ELF-1 (cell line): ENCODE data around the gene UQCC2.

Source experiments
- DNase-seq: peaks from one replicate; pipeline ENCODE4 v3.0.0-alpha.2; 2016; ENCODE audit warnings: low read depth, low spot score

Gene UQCC2

DNA sequence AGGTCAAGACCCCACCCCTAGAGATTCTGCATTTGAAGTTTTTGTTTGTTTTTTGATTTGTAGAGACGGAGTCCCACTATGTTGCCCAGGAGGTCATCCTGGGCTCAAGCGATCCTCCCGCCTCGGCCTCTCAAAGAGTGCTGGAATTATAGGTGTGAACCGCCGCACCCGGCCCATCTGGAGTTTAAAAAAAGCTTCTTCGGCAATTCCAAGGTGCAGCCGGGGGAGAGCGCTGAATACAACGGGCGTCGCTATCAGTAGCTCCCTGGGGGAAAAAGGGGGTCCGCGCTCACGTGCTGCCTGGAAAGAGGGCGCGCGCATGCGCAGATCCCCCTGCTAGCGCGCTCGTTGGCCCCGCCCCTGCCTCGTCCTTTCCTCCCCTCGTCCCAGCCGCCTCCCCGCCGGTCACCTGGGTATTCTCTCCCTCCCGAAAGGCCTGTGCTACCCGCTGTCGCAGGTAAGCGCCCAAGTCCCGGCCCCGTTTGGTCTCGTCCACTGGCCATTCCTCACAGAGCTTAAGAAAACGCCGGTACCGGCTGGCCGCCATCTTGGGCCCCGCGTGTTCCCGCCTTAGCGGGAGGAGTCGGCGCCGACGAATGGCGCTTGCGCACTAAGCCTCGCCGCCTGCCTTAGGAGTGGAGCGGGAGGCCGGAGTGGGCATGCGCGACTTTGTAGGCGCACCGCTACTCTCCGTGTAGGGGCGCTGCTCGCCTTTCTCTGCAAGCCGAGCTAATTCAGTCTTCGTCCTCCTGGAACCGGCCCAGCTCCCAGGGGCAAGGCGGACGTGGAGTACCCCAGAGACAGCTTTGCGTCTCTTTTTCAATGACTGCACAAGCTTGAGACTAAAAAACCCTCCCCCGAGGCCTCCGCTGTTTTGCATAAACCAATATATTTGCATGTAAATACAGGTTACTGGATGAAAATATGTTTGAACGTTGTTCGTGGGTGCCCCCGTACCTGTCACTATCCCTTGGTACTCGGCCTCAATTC lies at the start of gene UQCC2:
Gene UQCC2 (minus strand): TSS at position 561 of the 990 bp plus-strand sequence. CDS start 14 bp downstream, at position 547.
- peak; percentile 97 for DNase-seq

DNA sequence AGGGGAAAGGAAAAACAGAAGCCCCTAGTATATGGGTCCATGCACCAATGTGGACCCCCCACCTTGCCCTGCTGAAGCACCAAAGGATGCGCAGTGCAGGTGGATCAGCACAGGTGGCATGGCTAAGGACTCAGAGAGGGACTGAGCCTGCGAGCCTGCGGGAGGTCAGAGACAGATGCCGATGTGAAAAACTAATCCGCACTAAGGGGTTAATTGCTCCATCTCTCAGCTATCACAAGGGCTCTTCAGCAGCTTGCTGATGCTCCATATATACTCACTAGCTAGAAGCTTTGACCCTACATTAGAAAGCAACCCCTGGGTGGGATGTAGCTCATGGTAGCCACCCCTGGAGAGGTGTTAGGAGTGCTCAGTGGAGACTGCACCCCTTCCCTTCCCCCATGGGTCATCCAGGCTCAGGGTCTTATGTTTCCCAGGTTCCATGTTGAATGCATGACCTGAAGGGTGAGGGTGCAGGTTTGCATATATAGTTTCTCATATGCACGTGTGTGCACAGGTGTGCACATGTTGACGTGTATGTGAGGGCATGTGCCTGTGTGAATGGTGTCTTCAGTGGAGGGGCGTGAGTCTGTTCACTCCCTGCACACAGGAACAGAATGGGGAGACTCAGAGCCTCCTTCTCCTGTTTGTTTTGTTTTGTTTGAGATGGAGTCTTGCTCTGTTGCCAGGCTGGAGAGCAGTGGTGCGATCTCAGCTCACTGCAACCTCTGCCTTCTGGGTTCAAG lies 48.6 kb upstream of the UQCC2 start:
- DNase-seq, result no peak

DNA sequence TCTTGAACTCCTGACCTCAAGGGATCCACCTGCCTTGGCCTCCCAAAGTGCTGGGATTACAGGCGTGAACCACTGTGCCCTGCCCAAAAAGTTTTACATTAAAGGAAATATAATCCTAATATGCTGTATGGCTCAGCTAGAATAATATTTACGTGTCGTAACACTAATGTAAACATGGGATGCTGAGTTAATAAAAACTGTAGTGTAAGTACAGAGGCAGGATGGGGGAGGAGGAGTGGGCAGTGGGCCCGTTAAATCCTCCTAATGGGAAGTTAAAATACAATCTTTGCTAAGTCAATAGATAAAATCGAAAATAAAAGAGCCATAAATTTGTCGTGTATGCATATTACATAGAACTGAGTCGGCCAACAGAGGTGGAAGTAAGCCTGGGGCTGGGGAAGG lies 47.3 kb upstream of the UQCC2 start:
- no peak for DNase-seq

DNA sequence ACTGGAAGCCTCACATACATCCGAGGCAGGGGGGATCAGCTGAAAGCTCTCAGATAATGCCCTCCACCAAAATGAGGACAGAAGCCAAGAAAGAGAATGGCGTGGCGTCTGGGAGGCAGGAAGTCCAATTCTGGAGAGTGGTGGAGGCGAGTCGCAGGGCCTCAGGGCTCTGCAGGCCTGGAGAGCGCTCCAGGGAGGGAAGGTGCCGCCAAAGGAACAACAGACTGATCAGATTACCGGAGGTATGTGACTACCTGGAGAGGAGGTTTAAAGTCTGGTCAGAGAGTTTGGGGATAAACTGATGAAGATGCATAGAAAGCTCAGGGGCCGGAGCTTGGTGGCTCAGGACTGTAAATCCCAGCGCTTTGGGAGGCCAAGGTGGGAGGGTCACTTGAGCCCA lies 46.4 kb upstream of the UQCC2 start:
- peak; percentile 76 for DNase-seq

DNA sequence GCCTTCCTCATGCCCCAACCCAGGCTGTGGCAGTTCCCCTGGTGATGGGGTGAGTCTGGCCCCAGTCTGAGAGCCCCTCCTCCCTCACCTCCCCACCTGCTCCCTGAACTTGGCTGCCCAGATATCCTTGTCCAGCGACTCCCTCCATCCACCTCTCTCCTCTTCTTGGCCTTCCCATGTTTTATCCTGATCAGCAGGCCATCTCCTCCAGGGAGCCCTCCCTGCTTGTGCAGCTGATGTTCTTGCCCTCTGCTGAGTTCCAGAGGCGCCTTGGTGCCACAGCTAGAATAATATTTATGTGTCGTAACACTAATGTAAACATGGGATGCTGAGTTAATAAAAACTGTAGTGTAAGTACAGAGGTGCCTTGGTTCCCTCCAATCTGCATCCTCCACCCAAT lies 45.6 kb upstream of the UQCC2 start:
- DNase-seq, result no peak

DNA sequence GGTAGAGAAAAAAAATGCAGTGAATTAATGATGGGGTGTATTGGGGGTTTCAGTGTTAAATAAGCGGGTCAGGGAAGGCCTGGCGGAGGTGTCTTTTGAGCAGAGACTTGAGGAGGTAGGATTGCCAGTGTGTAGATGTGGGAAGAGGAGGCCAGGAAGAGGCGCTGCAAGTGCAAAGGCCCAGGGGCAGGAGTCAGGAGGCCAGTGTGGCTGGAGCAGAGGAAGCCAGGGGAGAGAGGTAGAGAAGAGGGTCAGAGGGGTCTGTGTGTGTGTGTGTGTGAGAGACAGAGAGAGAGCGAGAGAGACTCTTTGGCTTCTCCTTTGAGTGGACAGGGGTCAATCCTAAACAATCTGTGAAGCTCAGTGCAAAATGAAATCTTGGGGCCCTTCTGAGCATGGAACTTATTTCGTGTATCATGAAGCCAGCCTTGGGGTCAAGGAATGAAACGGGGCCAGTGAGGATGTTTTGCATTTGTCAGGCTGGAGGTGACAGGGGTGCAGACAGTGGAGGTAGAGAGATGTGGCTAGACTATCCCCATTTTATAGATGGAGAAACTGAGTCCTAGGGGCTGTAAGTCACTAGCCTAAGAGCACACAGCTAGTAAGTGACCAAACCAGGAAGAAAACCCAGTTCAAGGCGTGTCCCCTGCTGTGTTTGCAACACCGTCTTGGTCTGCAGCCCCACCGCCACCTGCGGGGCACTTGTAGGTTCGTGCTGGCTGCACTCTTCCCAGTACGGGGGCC lies 44.9 kb upstream of the UQCC2 start:
- DNase-seq, result no peak

DNA sequence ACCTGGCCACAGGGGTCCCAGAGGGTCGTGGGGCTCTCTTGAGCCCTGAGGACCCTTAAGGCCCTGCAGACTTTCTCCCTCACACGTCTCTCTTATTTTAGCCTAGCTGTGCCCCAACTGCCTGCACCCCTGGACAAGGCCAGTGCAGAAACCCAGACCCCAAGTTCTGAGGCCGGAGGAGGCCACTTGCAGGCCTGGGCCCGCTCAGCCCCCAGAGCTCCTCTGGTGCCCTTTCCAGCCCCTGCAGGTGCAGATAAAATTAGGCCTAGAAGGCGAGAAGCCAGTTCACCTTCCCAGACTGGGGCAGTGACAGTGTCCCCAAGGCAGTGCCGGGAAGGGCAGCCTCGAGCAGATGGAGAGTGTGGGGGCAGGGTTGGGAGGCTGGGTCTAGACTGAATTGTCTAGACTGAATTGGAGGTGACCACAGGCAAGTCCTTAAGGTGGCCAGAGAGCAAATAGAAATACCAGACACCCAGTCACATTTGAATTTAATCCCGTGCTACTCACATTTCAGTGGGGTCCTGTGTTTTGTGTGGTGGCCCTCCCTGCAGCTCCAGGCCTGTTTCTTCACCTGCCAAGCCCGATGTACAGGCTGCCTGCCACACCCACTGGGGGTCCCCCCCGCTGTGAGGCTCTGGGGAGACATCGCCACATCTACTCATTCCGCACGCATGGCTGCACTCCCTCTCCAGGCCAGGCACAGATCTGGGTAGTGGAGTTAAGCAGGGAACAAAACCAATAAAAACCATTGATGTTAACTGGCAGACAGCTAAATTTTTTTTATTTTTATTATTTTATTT lies 43.8 kb upstream of the UQCC2 start:
- DNase-seq, result no peak

DNA sequence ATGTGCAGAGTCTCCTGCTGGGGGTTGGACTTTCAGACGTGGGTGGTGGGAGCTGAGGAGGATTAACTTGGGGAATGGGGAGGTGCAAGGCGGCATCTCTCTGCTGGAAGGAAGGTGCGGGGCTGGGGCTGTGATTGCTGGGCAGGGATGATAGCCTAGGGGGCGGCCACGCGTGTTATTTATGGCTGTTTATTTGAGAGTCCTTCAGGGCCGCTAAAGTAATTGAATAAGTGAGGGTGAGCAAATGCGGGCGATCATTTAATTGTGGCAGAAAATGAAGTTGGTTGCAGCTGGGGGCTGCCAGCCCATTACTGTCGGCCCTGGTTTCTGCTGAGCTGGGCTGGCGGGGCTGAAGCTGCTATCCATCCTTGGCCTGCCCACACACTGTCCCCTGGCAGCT lies 42.7 kb upstream of the UQCC2 start:
- DNase-seq, result no peak

DNA sequence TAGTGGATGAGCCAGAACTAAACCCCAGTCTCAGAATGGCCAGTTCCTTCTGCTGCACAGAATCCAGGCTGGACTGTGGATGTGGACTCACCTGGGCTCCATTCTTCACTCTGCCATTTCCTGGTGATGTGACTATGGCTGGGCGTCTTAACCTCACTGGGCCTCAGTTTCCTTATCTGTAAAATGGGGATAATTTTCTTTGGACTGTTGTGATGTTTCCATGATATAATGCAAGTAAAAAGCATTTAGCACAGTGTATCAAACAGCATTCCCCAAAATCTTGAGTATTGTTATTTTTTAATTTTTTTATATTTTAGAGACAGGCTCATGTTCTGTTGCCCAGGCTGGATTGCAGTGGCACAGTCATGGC lies 41.1 kb upstream of the UQCC2 start:
- DNase-seq, result no peak

DNA sequence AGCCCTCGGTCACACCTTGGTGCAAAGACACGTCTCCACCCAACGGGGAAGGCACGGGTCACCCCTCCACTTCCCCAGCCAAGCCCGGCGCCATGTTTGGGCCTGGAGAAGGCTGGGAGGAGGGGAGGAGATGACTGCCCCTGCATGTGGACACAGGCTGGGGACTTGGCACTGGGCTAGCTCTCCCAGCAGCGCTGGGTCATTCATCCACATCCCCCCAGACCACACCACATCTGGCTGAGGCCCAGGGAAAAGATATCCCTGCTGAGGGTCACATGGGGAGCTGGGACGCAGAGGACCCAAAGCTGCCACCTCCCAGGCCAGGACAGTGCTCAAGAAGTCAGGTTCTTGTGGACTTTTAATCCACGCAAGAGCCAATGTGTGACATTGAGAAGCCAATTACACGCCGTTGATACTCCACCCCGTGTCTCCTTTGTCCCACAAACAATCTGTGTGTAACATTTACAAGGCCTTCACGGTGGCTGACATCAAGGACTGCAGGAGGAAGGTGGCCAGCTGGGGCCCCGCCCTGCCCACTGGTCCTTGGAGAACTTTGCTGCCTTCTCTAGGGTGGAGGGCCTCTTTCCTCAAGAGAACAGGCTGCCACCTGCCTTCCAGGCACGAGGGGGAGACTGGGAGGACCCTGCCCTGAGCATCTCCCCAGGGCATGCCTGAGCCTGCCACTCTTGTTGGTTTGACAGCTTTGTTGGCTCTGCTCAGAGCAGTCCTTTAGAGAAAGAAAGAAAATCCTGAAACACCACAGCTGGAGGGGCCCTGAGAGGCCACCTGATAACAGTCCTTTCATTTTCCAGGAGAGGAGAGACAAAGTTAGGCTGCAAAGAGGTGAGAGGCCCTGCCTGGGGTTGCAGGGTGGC lies 40.5 kb upstream of the UQCC2 start:
- peak; percentile 73 for DNase-seq

DNA sequence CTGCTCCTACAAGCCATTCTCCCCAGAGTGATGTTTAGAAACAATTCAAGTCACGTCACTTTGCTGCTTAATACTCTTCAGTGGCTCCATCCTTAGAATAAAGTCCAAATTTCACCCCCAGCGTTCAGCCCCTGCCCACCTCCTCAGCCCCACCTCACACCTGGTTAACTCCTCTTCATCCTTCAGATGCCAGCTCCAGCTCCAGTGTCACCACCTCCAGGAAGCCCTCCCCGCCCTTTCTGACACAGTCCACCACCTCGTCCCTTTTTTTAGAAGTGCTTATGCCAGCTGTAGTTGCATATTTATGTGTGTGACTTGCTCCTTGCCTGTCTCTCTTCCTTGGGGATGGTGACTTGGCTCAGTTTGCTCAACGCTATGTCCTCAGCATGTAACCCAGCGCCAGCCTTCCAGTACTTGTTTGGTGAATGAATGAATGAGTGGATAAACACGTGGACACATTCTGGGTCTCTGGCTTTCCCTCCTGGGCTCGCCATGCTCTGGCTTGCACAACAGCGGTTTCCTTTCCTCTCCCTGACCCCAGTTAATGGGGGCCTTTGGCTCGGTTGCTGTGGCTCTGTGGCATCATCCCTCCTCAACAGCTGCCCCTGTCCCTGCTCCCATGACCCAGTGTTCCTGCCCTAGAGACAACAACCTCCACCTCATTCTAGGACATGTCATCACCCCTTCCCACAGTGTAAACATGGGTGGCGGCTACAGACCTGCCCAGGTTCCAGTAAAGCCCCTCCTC lies 38.9 kb upstream of the UQCC2 start:
- DNase-seq, result no peak

DNA sequence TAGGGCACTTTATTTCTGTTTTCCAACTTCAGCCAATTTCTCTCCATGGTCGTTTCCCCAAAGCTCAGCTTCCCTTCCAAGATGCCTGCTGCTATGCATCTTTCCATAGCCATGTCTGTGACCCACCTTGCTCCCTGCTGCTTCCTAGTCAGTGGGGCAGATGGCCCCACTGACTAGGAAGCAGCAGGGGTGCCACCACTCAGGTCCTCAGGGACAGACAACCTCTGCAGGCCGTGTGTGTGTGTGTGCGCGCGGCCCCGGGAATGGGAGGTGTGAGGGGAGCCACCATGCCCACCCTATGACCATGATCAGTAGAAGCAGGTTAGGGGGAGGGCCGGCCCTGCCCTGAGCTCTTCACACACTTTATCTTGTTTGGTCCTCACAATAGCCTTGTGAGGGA lies 37.9 kb upstream of the UQCC2 start:
- DNase-seq, result no peak

DNA sequence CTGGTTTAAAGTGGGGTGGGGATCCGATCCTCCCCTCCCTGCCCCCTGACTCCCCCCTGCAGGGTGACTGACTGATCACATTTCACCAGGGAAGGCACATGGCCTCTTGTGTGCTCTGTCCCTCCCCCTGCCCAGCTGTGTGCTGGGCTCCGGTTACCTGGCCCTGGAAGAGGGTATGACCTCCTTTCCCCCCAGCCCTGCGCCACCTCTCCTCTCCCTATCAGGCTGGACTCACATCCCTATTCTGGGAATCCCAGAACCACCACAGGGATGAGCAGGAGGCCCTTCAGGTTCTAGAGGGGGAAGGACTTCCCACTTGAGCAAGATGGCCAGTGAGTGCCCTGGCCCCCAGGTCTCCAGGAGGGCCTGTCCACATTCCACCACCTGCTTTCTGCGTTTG lies 37.3 kb upstream of the UQCC2 start:
- DNase-seq, result no peak

DNA sequence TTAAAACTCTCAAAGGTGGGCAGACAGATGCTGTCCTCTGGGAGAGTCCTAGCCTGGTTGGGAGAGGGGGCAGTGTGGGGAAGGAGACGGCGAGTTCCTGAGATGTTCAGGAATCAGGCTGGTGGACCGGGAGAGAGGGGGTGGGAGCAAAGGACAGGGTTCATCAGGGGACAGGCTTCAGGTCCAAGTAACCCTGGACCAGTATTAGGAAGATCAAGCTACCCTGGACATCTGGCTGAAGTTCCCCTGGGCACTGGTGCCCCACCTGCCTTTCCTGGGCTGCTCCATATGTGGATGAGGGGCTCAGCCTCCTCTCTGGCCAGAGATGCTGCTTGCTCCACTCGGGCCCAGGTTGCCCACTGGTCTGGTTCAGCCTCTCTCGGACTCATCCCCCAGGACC lies 36.3 kb upstream of the UQCC2 start:
- DNase-seq, result no peak

DNA sequence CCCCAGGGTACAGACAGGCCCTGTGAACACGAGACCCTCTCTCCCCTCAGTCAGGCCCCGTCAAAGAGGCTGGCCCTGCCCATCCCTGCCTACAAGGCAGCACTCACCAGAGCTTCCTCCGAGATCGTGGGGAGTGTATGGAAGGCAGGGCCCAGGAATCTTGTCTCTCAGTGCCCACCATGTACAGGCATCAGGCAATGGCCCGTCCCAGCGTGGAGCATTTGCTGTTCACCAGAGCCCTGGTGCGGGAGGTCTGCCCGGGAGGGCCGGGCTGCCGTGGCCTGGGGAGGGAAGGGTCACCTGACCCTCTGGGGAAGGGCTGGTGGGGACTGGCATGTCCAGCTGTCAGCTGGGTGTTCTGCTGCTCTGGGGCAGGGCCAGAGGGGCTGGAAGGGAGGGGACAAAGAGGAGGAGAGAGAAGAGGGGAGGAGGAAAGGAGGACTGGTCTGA lies 35.2 kb upstream of the UQCC2 start, which contains the start of gene IP6K3:
Gene IP6K3 (minus strand): TSS at position 255 of the 450 bp plus-strand sequence. CDS start 11,429 bp downstream, outside the sequence.
- DNase-seq, result peak; percentile 66

DNA sequence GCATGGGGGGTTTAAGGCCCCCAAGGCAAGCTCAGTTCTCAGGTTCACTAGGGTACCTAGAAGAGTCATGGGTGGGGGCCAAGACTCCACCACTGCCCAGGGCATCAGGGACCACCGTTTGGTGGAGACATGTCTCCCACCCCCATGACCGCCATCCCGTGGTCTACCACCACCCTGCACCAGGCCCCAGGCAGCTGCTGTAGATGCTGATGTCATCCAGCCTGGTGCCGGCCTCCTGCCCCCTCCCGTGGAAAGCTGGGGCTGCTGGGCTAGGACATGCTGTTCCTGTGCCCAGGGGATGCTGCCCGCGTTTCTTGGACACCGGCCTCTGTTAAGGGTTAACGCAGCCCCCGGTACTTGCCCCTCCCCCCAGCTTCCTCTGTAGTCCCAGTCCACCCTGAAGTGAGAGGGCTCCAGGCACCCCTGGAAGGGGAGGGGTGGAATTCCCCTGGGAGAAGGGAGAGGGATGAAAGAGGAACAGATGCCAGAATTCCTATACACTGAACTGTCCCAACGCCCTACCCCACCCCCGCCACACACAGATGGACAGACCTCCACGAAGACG lies 34.6 kb upstream of the UQCC2 start:
- DNase-seq, result peak; percentile 69

DNA sequence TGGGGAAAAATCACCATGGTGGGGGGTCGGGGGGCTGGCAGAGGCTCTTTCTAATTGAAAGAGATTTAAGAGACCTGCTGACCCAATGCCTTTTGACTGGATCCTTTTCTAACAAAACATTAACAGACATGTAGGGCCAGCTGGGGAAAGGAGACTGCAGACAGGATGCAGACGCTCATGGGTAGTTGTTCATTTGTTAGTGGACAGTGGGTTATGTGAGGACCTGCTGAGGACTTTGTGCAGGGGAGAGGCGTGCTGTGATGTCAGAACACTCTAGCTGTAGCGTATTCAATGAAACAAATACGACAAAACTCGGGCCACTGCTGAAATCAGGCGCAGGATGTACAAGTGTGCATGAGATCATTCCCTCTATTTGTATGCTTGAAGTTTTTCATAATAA lies 34.0 kb upstream of the UQCC2 start:
- DNase-seq, result no peak

DNA sequence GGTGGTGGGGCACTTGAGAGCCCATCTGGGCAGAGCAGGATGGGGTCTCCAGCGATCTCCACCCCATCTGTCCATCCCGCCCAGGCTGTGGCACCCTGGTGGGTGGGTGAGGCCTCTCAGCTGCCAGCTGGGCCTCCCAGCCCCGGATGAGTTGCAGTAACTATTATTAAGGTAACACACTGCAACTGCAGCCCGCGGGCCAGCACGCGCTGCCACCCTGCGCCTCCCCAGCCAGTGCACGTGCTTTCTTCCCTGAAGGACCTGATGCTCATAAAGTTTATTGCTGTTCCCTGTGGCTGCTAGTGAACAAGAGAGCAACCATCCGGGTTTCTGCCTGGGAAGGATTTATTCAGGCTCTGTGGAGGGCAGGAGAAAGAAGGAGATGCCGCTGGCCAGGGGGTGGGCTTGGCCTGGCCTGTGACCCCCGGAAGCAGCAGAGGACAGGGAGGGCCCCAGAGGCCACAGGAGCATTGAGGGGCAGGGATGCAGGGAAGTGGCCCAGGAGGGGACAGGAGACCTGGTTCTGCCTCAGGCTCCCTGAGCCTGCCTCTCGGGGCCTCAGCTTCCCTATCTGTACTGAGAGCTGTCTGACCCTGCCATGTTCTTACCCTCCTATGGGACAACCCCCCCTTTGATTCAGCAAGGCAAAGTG lies 33.5 kb upstream of the UQCC2 start:
- peak; percentile 47 for DNase-seq
